PC-9 (cell line): Measurements from ENCODE around the gene GOLGA8T.
"Not testable (repeated sequence)": the region's sequence is repeated elsewhere in the genome, so short reads cannot be mapped to it uniquely, and the experiment has no call there.

Experiments used
- CTCF ChIP-seq: fragments of 200-600 bp; sonication (generic); conservative IDR thresholded peaks from 2 replicates; pipeline ENCODE4 v1.6.1; 2017; ENCODE audit warnings: mixed run types, antibody characterized with exemption, mild to moderate bottlenecking, moderate library complexity
- EZH2 ChIP-seq: fragments of 200-600 bp; sonication (generic); IDR thresholded peaks from 2 replicates; pipeline ENCODE4 v1.8.0; 2017; ENCODE audit warnings: antibody characterized with exemption, low read depth

- not testable (repeated sequence) for TF ChIP-seq CTCF, EZH2
These were observed 8.4 kb downstream of the GOLGA8T start for GRCh38 chr15:30143246-30143645.
